Aorta (tissue), 5 donors: Measurements from ENCODE around the gene DTNB. TPM values are rescaled to one million over a fixed set of nuclear protein-coding genes. Genes with fewer than 3 reads are reported as not detected.
"Not testable (repeated sequence)": the region's sequence is repeated elsewhere in the genome, so short reads cannot be mapped to it uniquely, and the experiment has no call there.

Experiments
- ATAC-seq: fragments of 200-7000 bp; cut with Tn5 transposase; one replicate; pipeline ENCODE4 v1.9.1; 2022; ENCODE audit warnings: moderate library complexity; ENCODE audit not compliant: low FRiP score
- DNase-seq, 2 donors: peaks; one replicate each; pipeline ENCODE4 v3.0.0-alpha.2; 2020
- H3K27ac ChIP-seq, 2 donors: one replicate each; pipeline ENCODE4 v1.5.1; 2013; ENCODE audit warnings: low read length in 2 of 2, mild to moderate bottlenecking in 2 of 2, moderate library complexity in 2 of 2, control low read depth in 1 of 2, inconsistent platforms in 1 of 2, low read depth in 1 of 2
- H3K27me3 ChIP-seq, 2 donors: one replicate each; pipeline ENCODE4 v1.6.1; 2013; ENCODE audit warnings: control low read depth in 1 of 2, low read length in 1 of 2, mild to moderate bottlenecking in 1 of 2, moderate library complexity in 1 of 2; ENCODE audit not compliant: insufficient read depth in 2 of 2, control insufficient read depth in 1 of 2
- H3K36me3 ChIP-seq, 2 donors: one replicate each; pipeline ENCODE4 v1.6.1; 2013; ENCODE audit warnings: control low read depth in 1 of 2, low read length in 1 of 2, mild to moderate bottlenecking in 1 of 2; ENCODE audit not compliant: insufficient read depth in 2 of 2, control insufficient read depth in 1 of 2
- H3K4me1 ChIP-seq, 2 donors: one replicate each; pipeline ENCODE4 v1.6.1; 2013; ENCODE audit warnings: low read length in 2 of 2, control low read depth in 1 of 2, mild to moderate bottlenecking in 1 of 2, moderate library complexity in 1 of 2; ENCODE audit not compliant: insufficient read depth in 2 of 2, control insufficient read depth in 1 of 2
- H3K4me3 ChIP-seq, 2 donors: one replicate each; pipeline ENCODE4 v1.5.1; 2013; ENCODE audit warnings: low read length in 2 of 2, control low read depth in 1 of 2, mild to moderate bottlenecking in 1 of 2
- H3K9me3 ChIP-seq: one replicate; pipeline ENCODE4 v1.6.1; 2013; ENCODE audit warnings: mild to moderate bottlenecking, low read length; ENCODE audit not compliant: control insufficient read depth
- WGBS, 2 donors: extraction: QIAGEN DNeasy Blood & Tissue Kit; methylation state at CpG; one replicate each; pipeline ENCODE4 v1.1.7; 2013; 5-methylcytosine and 5-hydroxymethylcytosine counted together
- intact Hi-C, 2 donors: fragments of 100-400 bp; cut with DNase I; formaldehyde crosslinking; loops; one replicate each; pipeline versions ENCODE4 v1.14.2 to v1.15.0; 2022
- polyA plus RNA-seq, 2 donors: library from polyadenylated mRNA; stranded (reverse); fragments of 200-250 nt; gene quantifications; one replicate each; pipeline ENCODE4 v1.2.3, GENCODE V29; 2013
- total RNA-seq, 2 donors: library from RNA; stranded (reverse); fragmentation: NEBNext Ultra II Directional; extraction: Animal tissue kit (Norgen Biotek cat#: 25700); gene quantifications; one replicate each; pipeline ENCODE4 v1.2.1, GENCODE V29; 2021
- donor health status: healthy with polysubstance abuse.
- donor health status: Bipolar disorder and iron deficiency.
- donor health status: DM: no; HTN: no; CAD: no.
- donor health status: DM: no; HTN: no; CAD: no.
- donor health status: DM: yes; HTN: yes; CAD: no.

The DTNB gene
- total and polyA plus RNA-seq, 4 donors = 14.7 to 33.7 (median 17.1) TPM

DNA sequence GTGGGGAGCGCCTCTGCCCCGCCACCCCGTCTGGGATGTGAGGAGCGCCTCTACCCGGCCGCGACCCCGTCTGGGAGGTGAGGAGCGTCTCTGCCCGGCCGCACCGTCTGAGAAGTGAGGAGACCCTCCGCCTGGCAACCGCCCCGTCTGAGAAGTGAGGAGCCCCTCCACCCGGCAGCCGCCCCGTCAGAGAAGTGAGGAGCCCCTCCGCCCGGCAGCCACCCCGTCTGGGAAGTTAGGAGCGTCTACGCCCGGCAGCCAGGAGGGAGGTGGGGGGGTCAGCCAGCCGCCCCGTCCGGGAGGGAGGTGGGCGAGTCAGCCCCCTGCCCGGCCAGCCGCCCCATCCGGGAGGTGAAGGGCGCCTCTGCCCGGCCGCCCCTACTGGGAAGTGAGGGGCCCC is 39.6 kb downstream of the DTNB start:
- H3K27me3 ChIP-seq, H3K4me1 ChIP-seq, H3K36me3 ChIP-seq, H3K9me3 ChIP-seq, ATAC-seq, DNase-seq, H3K27ac ChIP-seq, intact Hi-C loops, H3K4me3 ChIP-seq: not testable (repeated sequence)
- WGBS, 2 donors = 94 to 95% methylated on average over 21 to 34 of the region's 34 CpGs

DNA sequence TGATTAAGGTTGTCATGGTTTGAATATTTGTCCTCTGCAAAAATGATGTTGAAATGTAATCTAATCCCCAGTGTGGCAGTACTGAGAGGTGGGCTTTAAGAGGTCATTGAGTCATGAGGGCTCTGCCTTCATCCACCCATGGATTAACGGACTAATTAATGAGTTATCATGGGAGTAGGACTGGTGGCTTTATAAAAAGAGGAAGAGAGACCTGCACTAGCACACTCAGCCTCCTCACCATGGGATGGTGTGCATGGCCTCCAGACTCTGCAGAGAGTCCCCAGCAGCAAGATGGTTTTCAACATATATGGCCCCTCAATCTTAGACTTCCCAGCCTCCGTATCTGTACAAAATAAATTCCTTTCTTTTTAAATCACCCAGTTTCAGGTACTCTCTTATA is 41.0 kb downstream of the DTNB start:
- intact Hi-C loops = no loop called here
- Histone ChIP-seq H3K27me3 (no peaks in the 10 kb centered on the region), H3K9me3 (no peaks in the 10 kb centered on the region), H3K27ac (no peak overlapping the region), H3K36me3 (no peaks in the 10 kb centered on the region), H3K4me3 (no peak overlapping the region), H3K4me1 (no peaks in the 10 kb centered on the region)
- 86 to 88% methylated on average over 2 of the region's 2 CpGs for WGBS, 2 donors
- no peak for DNase-seq
- no peak for ATAC-seq

DNA sequence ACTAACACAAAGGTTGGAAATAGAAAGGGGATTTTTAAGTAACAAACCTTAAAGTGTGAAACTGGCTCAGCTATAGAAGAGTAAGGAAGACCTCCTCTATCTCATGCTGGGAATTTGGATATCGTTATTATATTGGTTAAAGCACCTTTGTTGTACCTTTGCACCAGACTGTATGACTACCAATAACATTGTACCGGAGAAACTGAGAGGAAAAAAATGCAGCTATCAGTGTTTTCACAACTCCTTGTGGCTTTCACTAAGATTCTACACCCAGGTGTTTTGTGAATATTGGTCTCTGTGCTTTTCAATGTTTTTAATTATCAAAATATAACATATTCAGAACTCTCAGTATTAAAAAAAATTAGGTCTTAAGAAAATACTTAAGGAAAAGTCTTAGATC is 48.7 kb downstream of the DTNB start:
- Histone ChIP-seq H3K27me3 (no peaks in the 10 kb centered on the region), H3K27ac (no peak overlapping the region), H3K4me3 (no peak overlapping the region), H3K36me3 (peaks cover 0 to 3% of the 10 kb centered on the region in 2 donors), H3K9me3 (no peaks in the 10 kb centered on the region), H3K4me1 (no peaks in the 10 kb centered on the region)
- DNase-seq (no peak), ATAC-seq (no peak)
- intact Hi-C loops = no loop called here
- 92 to 97% methylated on average over 2 of the region's 2 CpGs for WGBS, 2 donors

DNA sequence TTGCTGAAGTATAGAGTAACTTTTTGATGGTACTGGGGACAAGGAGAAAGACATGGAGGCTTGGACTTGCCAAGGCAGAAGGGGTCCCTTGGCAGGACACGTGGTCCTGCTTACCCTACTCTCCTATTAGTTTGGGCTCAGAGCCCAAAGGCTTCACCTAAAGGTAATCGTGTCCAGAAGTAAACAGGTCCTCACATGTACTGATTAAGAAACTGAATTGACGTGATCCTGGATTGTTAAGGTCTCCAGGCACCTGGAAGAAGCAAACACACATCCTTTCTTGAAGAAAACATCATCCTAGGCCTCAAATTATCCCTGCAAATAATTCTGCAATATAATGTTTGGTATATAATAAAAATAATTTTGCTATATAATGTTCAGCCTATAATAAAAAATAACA is 50.0 kb downstream of the DTNB start:
- WGBS, 2 donors = 85 to 89% methylated on average over 3 of the region's 3 CpGs
- DNase-seq (no peak), ATAC-seq (no peak)
- H3K27ac ChIP-seq = no peak overlapping the region
- no peaks in the 10 kb centered on the region for H3K27me3 ChIP-seq
- no peaks in the 10 kb centered on the region for H3K4me1 ChIP-seq
- no peaks in the 10 kb centered on the region for H3K9me3 ChIP-seq
- no peak overlapping the region for H3K4me3 ChIP-seq
- intact Hi-C loops = no loop called here
- H3K36me3 ChIP-seq = peaks cover 0 to 3% of the 10 kb centered on the region in 2 donors

DNA sequence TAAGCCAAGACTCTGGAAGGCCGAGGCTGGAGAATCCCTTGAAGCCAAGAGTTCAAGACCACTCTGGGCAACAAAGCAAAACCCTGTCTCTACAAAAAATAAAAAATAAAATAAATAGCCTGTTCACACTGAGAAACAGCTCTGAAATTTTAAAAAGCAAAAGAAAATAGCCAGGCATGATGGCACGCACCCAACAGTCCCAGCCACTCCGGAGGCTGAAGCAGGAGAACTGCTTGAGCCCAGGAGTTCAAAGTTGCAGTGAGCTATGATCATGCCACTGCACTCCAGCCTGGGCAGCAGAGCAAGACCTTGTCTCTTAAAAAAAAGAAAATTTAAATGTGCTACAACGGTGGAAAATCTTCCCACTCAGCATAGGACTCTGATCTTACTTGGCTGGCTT is 52.7 kb downstream of the DTNB start:
- H3K4me1 ChIP-seq = peaks cover 0 to 2% of the 10 kb centered on the region in 2 donors
- WGBS, 2 donors = 22 to 29% methylated on average over 4 of the region's 4 CpGs
- intact Hi-C loops = no loop called here
- H3K4me3 ChIP-seq = no peak overlapping the region
- no peaks in the 10 kb centered on the region for H3K27me3 ChIP-seq
- DNase-seq = no peak
- H3K27ac ChIP-seq = no peak overlapping the region
- no peak for ATAC-seq
- H3K36me3 ChIP-seq = peaks cover 0 to 3% of the 10 kb centered on the region in 2 donors
- H3K9me3 ChIP-seq = no peaks in the 10 kb centered on the region

DNA sequence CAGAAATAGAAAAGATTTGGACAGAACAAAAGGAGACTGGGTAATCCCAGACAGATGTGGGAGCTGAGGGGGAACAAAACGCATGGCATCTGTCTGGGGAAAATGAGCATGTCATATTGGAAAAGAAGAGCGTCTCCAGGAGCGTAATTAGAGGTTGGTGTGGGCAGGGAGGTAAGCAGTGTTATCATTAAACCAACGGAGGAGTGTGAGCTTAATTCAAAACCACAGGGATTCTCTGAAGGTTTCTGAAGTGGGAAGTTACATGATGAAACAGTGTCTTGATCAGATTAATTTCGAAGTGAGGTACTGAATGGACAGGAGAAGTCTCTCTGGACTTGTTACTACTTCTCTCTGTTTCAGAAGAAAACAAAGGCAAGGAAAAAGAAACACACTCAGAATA is 53.3 kb downstream of the DTNB start:
- H3K36me3 ChIP-seq = peaks cover 0 to 3% of the 10 kb centered on the region in 2 donors
- H3K9me3 ChIP-seq = no peaks in the 10 kb centered on the region
- H3K27ac ChIP-seq = no peak overlapping the region
- H3K4me1 ChIP-seq = peaks cover 0 to 2% of the 10 kb centered on the region in 2 donors
- DNase-seq (no peak), ATAC-seq (no peak)
- intact Hi-C loops = no loop called here
- H3K4me3 ChIP-seq = no peak overlapping the region
- WGBS, 2 donors = 83 to 90% methylated on average over 5 of the region's 5 CpGs
- H3K27me3 ChIP-seq = no peaks in the 10 kb centered on the region

DNA sequence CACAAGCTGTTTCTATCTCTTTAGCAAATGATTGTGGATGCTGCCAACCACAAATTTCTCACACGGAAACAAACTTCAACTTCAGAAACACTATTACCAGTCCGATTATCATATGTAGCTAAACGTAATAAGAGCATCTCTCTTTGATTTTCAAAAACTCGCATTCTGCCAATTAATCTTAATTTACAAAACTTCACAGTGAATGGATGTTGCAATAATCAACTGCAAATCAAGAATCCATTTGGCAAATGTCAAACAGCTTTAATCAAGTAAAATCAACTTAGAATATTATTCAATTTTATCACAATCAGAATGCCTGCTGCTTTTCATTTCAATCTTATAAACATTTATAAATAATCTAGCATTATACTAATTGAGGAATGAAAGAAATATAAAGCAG is 54.2 kb downstream of the DTNB start:
- intact Hi-C loops = no loop called here
- no peak for ATAC-seq
- WGBS, 2 donors = 80 to 85% methylated on average over 4 of the region's 4 CpGs
- Histone ChIP-seq H3K27ac (peak overlapping the region in 1 of 2 donors; percentile 76), H3K36me3 (peaks cover 0 to 3% of the 10 kb centered on the region in 2 donors), H3K4me3 (no peak overlapping the region), H3K27me3 (no peaks in the 10 kb centered on the region), H3K4me1 (peaks cover 0 to 2% of the 10 kb centered on the region in 2 donors), H3K9me3 (no peaks in the 10 kb centered on the region)
- DNase-seq = no peak

DNA sequence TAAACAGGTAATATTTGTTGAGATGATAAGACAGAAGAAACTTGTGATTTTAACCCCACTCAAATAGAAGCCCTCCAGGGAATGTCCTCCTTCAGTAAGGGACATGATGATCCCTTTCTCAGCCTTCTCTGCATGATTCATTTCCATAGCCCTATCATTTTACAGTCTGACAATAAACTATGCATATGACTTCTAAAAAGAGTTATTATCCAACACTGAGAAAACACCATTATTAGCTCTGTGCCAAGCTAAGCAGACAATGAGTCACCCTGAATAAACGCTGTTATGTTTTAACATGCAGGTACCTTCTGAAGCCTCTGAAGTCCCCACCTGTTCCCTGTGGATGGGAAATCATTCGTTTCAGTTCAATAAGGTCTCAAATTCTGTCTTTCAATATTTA is 54.7 kb downstream of the DTNB start:
- Histone ChIP-seq H3K27ac (peak overlapping the region in 1 of 2 donors; percentile 99), H3K9me3 (no peaks in the 10 kb centered on the region), H3K36me3 (peaks cover 0 to 1% of the 10 kb centered on the region in 2 donors), H3K4me3 (no peak overlapping the region), H3K4me1 (peaks cover 0 to 2% of the 10 kb centered on the region in 2 donors), H3K27me3 (no peaks in the 10 kb centered on the region)
- WGBS, 2 donors = 20 to 22% methylated on average over 2 of the region's 2 CpGs
- ATAC-seq = peak; percentile 26
- intact Hi-C loops = no loop called here
- DNase-seq = no peak

DNA sequence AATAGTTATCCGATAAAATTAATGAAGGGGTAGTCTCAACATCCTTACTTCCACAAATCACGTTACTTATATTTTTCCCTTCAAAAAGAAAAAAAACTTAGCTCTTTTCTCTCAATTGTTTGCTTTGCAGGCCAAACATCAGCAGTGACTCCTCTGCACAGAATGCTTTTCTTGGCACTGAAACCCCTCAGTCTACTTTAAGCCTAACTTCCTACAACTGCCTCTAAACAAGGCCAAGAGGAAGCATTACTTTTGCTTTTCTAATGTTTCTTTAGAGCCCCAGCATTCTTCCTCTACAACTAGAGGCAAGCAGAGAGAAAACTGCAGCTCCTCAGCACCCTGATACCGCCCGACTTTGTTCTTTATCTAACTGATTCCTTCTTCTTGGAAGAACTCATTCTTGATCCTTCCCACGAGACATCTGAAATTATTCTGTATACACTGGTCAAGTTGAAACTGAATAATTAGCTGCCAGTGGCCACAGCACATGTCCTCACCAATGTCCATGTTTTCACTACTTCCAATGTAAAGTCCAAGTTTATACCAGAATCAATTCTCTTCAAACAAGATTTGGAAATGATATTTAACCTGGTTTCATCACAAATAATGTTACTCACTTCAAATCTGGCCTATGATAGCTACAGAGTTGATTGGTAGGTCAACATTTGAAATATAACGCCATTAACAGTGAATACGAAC is 55.3 kb downstream of the DTNB start:
- Histone ChIP-seq H3K27ac (peak overlapping the region; percentile 92 to 99), H3K4me1 (peaks cover 0 to 2% of the 10 kb centered on the region in 2 donors), H3K9me3 (no peaks in the 10 kb centered on the region), H3K36me3 (peaks cover 0 to 1% of the 10 kb centered on the region in 2 donors), H3K4me3 (no peak overlapping the region), H3K27me3 (no peaks in the 10 kb centered on the region)
- ATAC-seq (peak; percentile 81), DNase-seq (no peak)
- 19 to 20% methylated on average over 7 of the region's 7 CpGs for WGBS, 2 donors
- intact Hi-C loops = no loop called here
